Astrocyte of the spinal cord (primary cell): ENCODE data around the gene ATF7.
A peak's percentile ranks its signal among the peaks of the same experiment; 100 is the strongest.

Experiments
- DNase-seq: peaks from one replicate; pipeline ENCODE4 v3.0.0; 2011; ENCODE audit warnings: low read depth, low spot score
- H3K4me3 ChIP-seq: 2 replicates; pipeline ENCODE4 v1.5.1; 2011; ENCODE audit warnings: low read depth, mild to moderate bottlenecking, low read length, moderate library complexity
- in situ Hi-C: cut with HindIII; loops from 2 replicates; pipeline ENCODE4 v1.10.0; 2017; ENCODE audit warnings: low sequenced_read_pairs
- TF ChIP-seq, protein P1 (sequence below): IDR thresholded peaks from 2 replicates; pipeline ENCODE4 v1.5.1; 2012; ENCODE audit warnings: low read depth, mild to moderate bottlenecking, low read length, inconsistent platforms

Gene ATF7

DNA sequence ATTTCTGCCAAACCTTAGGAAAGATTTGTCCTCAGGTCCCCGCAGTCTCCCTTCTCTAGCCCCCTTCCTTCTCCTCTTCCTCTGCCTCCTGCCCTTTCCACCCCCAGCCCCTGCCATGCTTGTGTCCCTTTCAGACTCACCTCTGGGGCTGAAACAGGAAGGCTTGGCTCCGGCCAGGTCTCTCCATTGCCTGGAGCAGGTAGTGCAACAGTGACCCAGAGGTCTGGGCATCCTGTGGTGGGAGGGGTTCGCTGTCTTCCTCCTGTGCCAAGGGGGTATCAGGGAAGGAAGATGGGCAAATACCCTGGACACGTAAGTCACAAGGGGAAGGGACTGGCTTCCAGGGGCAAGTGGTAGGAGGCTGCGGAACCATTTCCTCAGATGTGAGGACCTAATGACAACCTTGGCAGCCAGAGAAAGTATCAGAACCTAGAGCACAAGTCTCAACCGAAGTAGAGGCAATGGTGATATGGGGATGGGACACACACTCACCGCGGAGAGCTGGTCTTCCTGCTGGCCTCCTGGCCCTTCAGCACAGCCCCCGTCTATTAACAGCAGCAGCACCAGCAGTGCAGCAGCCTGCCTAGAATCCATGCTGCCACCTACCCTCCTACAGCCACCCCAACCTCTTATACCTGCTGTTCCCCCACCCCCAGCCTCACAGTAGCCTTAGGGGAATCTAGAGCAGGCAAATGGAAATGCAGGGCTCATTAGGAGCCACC is 119.1 kb downstream of the ATF7 start, which contains the start of gene NPFF:
Gene NPFF (minus strand): TSS at position 604 of the 722 bp plus-strand sequence. CDS start 10 bp downstream, at position 594.
- in situ Hi-C loops = no loop called here
- TF ChIP-seq, protein P1, sequence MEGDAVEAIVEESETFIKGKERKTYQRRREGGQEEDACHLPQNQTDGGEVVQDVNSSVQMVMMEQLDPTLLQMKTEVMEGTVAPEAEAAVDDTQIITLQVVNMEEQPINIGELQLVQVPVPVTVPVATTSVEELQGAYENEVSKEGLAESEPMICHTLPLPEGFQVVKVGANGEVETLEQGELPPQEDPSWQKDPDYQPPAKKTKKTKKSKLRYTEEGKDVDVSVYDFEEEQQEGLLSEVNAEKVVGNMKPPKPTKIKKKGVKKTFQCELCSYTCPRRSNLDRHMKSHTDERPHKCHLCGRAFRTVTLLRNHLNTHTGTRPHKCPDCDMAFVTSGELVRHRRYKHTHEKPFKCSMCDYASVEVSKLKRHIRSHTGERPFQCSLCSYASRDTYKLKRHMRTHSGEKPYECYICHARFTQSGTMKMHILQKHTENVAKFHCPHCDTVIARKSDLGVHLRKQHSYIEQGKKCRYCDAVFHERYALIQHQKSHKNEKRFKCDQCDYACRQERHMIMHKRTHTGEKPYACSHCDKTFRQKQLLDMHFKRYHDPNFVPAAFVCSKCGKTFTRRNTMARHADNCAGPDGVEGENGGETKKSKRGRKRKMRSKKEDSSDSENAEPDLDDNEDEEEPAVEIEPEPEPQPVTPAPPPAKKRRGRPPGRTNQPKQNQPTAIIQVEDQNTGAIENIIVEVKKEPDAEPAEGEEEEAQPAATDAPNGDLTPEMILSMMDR = no peak
- H3K4me3 ChIP-seq = no peak within 1 kb of the TSS
- no peak for DNase-seq

DNA sequence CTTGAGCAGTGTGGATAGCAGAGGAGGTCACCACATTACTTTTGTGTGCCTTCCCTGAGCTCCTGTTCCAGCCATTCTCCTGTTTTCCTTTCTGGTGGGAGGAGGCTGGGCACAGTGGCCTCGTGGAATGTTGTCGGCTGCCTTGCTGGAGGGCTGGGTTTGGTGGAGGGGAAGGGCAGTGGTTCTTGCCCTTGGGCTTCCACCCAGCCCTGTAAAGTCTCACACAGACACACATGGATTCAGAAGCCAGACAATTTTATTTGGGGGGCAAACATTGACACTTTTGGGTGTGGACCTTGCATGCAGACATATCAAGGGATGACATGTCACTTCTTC is 119.8 kb downstream of the ATF7 start:
- in situ Hi-C loops = no loop called here
- TF ChIP-seq, protein P1 = no peak
- DNase-seq = no peak
- H3K4me3 ChIP-seq = no peak overlapping the region

DNA sequence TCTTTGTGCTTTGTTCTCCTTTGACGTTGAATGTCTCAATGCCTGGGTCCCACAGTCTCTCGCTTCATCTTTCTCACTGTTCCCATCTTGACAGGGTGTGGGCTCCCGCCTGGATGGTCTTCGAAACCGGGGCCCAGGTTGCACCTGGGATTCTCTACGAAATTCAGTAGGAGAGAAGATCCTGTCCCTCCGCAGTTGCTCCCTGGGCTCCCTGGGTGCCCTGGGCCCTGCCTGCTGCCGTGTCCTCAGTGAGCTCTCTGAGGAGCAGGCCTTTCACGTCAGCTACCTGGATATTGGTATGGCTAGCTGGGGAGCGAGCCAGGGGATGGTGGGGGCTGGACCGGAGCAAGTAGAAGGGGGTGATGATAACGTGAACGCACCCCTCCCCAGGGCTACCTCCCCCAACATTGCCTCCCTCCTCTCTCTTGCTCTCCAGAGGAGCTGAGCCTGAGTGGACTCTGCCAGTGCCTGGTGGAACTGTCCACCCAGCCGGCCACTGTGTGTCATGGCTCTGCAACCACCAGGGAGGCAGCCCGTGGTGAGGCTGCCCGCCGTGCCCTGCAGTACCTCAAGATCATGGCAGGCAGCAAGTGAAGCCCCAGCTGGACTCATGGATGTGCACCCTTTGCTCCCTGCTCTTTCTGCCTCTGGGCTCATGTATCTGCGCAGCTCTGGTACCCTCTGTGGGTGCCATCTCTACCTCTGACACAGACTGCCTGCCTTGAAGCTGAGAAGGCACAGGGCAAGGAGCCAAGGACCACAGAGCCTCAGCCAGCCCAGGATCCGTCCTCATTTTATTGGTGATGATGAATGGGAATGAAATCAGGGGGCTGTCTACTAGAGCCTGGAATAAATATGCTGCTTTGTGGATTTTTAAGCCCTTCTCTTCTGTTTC is 120.4 kb downstream of the ATF7 start:
- no peak for DNase-seq
- in situ Hi-C loops = no loop called here
- TF ChIP-seq, protein P1 = no peak
- no peak overlapping the region for H3K4me3 ChIP-seq

DNA sequence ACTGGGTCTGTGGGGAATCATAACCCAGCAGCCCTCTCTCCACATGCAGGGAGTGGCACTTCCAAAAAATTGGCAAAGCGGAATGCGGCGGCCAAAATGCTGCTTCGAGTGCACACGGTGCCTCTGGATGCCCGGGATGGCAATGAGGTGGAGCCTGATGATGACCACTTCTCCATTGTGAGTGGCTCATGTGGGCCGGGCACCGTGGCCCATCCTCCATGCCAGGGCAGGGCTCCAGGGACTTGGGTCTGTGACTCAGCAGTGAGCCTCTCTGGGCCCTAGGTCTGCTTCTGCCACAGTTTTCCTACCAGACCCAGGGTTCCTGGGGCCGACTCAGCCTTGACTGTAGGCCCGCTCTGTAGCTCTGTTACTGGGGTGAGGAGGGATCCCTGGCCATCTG is 121.1 kb downstream of the ATF7 start:
- TF ChIP-seq, protein P1 = no peak
- in situ Hi-C loops = no loop called here
- H3K4me3 ChIP-seq = no peak overlapping the region
- DNase-seq = peak; percentile 46

DNA sequence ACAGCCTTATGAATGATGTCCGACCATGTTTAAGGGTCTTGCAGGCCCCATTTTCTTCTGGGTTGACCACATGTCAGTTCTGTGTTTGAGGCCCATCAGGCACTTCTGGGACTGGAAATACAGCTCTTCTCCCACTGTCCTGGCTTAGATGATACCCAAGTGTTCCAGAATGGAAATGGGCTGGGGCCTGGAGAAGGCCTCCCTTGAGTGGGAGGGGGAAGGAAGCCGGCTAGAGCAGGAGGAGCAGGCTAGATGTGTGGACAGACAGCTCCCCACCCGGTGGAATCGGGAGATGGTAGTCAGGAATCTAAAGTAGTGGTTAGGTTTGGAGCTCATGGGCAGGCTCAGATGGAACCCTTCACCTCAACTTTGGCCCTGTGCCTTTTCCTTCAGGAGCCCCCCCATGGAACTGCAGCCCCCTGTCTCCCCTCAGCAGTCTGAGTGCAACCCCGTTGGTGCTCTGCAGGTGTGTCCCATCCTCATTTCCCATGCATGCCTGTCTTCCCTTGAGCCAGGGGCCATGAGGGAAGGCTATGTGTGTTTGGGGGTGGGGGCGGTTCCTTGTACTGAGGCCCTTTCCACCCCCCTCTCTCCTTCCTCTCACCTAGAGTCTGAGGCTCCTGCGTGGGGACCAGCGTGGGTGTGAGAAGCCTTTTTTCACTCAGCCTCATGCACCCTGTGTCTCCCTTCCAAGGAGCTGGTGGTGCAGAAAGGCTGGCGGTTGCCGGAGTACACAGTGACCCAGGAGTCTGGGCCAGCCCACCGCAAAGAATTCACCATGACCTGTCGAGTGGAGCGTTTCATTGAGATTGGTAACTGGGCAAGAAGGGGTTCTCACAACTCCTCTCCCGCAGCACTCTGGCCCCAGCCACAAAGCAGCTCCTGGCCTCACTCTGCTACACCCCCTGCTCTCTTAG is 121.9 kb downstream of the ATF7 start:
- DNase-seq = no peak
- TF ChIP-seq, protein P1 = no peak
- in situ Hi-C loops = no loop called here
- no peak overlapping the region for H3K4me3 ChIP-seq

DNA sequence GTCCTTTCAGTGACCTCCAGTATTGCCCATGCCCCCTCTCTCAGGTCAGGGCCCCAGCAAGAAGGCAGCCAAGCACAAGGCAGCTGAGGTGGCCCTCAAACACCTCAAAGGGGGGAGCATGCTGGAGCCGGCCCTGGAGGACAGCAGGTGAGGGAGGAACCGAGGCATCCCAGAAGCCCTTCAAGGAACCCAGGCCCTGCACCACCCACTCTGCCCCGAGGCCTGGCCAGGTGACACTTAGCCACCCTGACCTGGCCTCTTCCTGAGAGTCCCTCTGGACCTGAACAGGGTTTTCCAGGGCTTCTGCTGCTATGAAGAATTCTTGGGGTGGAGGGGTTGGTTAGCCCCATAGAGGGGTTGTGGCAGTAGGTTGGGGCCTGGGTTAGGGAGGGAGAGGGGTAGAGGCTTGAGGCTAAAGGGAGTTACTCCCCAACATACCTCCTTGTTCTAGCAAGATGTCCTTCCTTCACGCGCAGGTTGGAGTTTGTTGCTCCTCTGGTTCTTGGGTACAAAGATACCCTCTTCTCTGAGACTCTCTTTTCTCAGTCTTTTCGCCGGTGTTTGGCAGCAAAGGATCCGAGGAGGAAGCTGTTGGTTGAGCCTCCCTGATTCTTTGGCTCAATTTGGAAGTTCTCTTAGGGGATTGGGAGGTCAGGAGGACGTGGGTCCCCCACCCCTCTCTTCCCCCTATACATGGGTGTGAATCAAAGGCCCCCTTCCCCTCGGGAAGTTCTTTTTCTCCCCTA is 123.0 kb downstream of the ATF7 start:
- no peak for DNase-seq
- H3K4me3 ChIP-seq = no peak overlapping the region
- in situ Hi-C loops = no loop called here
- TF ChIP-seq, protein P1 = no peak
